ENCODE results near the gene LILRA6.
A peak's percentile ranks its signal among the peaks of the same experiment; 100 is the strongest.
"Not testable (repeated sequence)": the region's sequence is repeated elsewhere in the genome, so short reads cannot be mapped to it uniquely, and the experiment has no call there.

LILRA6 gene

DNA sequence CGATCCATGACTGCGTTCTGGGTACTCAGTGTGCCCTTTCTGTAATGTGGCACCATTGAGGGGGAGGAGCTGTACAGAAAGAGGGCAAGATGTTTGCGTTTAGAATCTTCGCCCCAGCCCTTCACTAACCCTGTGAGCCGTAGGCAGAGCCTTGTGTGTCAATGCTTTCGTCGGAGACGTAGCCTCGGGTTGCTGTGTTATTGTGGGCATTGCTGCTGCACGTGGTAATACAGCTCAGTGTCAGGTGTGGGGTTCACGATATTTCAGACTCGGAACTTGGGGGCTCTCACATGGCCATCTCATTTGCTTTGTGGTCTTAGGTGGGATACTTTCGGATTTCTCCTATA is 35.8 kb downstream of the LILRA6 start:
- no peak for DNase-seq

DNA sequence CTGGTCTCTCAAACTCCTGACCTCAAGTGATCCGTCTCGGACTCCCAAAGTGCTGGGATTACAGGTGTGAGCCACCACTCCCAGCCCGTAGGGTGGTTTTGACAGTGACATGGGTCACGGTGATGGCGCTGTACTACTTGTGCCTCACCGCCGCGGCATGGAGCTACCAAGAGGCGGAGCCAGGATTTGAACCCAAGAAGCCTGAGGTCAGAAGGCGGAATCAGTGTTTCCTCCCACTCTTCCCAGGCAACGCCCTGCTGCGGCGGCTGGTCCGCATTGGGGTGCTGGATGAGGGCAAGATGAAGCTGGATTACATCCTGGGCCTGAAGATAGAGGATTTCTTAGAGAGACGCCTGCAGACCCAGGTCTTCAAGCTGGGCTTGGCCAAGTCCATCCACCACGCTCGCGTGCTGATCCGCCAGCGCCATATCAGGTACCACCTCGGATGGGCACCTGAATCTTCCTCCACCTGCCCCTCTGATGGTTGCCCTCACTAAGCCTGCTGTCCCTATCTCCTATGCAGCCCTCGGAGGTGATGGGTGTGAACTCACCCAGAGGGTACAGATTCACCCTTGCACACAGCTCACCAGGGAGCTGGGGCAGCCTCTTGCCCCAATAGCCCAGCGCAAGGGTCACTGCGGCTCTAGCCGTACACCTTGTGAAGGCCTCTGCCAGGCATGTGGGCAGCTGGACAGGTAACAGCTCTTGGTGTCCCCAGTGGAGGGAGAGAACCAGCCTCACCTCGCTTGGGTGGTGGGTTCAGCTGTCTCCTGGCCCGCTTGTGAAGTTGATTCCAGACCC is 36.4 kb downstream of the LILRA6 start:
- no peak for DNase-seq

GRCh38 chr19:54204767-54205468 is 37.7 kb downstream of the LILRA6 start:
- no peak for DNase-seq

GRCh38 chr19:54203151-54203611 is 39.4 kb downstream of the LILRA6 start:
- no peak for DNase-seq

DNA sequence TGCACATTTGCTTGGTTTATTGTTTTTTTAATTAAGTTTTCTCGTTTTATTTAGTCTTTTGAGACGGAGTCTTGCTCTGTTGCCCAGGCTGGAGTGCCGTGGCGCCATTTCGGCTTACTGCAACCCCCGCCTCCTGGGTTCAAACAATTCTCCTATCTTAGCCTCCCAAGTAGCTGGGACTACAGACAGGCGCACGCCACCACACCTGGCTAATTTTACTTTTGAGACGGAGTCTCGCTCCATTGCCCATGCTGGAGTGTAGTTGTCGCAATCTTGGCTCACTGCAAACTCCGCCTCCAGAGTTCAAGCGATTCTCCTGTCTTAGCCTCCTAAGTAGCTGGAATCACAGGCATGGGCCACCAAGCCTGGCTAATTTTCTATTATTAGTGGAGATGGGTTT is 40.6 kb downstream of the LILRA6 start:
- no peak for DNase-seq

DNA sequence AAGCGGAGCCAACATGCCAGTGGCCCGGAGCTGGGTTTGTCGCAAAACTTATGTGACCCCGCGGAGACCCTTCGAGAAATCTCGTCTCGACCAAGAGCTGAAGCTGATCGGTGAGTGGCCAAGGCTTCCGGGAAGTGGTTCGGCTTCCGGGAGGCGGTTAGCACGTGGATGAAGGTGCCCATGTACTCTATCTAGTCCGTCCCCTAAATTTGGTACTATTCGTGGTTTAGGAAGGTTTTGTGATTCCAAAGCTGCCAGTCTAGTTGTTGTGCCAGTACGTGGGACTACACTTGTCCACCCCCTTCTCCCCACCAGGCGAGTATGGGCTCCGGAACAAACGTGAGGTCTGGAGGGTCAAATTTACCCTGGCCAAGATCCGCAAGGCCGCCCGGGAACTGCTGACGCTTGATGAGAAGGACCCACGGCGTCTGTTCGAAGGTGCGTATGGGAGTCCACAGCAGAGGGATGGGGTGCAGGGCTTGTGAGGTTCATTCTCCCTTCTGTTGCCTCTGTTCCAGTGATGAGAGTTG is 41.4 kb downstream of the LILRA6 start:
- peak; percentile 50 for DNase-seq

DNA sequence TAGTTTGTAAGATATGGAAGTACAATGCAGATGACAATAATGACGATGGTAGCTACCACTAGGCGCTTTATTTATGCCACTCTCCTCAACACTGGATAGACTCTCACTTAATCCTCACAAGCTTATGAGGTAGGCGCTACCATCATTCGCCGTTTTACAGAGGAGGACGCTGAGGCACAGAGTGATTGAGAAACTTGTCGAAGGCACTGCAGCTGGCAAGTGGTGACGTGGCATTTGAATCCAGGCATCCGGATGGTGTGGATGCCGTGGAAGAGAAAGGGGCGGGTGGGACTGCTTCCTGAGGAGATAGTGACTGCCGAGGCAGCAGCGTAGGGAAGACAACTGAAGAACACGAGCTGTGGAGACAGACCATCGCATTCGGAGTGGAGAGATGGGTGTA is 43.2 kb downstream of the LILRA6 start:
- no peak for DNase-seq

- DNase-seq = no peak
Measured at GRCh38 chr19:54197121-54197520, 45.5 kb downstream of the LILRA6 start.

DNA sequence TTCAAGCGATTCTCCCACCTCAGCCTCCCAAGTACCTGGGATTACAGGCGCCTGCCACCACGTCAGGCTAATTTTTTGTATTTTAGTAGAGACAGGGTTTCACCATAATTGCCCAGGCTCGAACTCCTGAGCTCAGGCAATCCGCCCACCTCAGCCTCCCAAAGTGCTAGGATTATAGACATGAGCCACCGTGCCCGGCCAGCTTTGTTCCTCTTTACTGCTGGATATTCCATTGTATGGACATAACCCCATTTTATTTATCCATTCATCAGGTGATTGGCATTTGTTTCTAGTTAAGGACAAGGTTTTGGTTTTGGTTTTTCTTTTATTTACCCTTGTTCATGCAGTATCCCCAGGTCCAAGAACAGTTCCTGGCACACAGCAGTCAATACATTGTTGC is 46.1 kb downstream of the LILRA6 start:
- no peak for DNase-seq

DNA sequence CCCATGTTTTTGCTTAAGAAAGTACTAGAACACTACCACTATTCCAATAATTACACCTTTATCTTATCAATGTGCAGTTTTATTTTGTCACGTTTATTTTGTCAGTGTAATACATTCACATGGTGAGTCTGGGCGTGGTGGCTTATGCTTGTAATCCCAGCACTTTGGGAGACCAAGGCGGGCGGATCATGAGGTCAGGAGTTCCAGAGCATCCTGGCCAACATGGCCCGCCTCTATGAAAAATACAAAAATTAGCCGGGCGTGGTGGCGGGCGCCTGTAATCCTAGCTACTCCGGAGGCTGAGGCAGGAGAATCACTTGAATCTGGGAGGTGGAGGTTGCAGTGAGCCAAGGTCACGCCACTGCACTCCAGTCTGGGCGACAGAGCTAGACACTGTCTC is 48.1 kb downstream of the LILRA6 start:
- not testable (repeated sequence) for DNase-seq

- DNase-seq = no peak
Measured at GRCh38 chr19:54193011-54193410, 49.6 kb downstream of the LILRA6 start.

GRCh38 chr19:54191811-54192453 is 50.7 kb downstream of the LILRA6 start:
- no peak for DNase-seq

GRCh38 chr19:54191011-54191810 is 51.4 kb downstream of the LILRA6 start, which contains the start of gene TSEN34:
Gene TSEN34, plus strand, starts transcription at chr19:54191308. Its CDS starts 57 bp downstream, at chr19:54191365.
- peak; percentile 88 for DNase-seq

GRCh38 chr19:54190503-54191010 is 52.0 kb downstream of the LILRA6 start:
- DNase-seq = peak; percentile 100

DNA sequence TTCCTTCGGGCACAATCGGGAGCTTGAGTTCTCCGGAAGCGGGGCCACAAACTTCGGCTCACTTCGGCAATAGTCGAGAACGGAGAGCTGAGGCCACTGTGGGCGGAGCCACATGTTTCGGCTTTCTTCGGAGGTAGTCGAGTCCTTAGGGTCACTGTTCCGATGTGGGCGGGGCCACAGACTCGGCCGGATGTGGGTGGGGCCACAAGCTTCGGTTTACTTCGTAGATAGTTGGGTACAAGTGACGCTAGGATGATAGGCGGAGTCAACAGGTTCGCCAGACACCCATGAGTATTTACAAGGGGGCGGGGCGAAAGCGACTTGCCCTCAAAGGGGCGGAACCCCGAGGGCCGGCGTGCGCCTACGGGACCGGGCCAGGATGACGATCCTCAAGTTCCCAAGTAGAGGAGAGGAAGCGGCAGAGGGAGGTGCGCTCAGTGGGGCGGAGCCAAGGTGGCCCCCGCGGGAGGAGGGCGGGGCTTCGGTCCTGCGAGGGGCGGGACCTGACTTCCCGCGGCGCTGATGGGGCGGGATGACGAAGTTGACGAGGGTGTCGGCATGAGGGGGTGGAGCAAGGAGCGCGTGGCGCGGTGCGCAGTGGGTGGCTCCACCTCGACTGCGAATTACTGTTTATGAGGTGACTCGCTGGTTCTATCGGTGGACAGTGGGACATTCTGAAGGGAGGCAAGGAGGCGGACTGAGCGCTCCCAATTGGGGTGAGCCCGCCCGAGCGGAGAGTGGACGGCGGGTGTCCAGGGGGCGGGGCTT is 52.7 kb downstream of the LILRA6 start:
- DNase-seq = peak; percentile 100

DNA sequence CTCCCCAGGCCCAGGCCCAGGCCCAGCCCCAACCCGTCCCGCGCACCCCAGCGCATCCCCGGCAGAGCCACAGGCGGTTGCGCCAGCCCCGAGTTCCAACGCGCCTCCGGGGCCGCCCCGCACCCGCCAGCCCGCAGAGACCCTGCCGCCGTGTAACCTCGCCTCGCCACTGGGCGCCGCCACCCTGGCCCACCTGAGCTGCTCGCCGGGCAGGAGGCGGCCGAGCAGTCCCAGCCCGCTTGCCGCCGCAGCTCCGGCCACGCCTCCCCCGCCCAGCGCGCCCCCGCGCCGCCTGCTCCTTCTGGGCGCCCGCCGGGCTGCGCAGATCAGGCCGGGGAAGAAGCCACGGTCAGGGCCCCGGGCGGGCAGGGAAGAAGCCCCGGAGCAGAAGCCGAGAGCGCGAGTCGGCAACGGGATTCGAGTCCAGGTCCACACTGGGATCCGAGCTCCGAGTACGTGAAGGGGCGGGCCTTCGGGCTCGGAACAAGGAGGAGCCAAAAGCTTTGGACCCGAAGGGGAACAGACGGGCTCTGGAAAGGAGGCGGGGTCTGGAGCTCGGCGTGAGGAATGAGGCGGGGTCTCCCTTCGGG is 53.4 kb downstream of the LILRA6 start, which contains the start of gene MBOAT7:
MBOAT7 (minus strand) TSS at position 436 of the 590 bp plus-strand sequence. CDS start 1,072 bp downstream, outside the sequence.
- no peak for DNase-seq

- peak; percentile 78 for DNase-seq
Measured at GRCh38 chr19:54188215-54188871, 54.2 kb downstream of the LILRA6 start.

DNA sequence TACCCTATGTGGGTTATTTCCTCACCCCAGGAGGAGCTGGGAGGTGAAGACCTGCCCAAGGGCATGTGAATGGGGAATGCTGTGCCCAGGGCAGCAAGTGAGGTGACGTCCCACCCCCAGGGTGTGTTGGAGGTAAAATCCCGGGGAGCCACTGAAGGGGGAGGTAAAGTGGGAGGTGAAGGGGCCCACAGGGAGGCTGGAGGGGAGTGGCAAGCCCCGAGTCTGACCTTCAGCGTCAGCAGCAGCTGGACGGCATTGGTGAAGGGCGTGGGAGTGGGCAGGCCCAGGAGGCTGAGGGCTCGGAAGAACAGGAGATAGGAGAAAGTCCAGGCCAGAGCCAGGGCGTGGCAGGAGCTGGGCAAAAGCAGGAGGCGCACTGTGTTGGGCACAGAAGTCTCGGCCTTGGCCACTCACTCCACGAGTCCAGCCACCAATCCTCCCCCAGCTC is 55.6 kb downstream of the LILRA6 start:
- no peak for DNase-seq
